Stimulated activated CD4-positive, alpha-beta T cell treated with anti-CD3 and anti-CD28 coated beads, Interleukin-2, amount 100 ng/mL, for 24 hours (primary cell): ENCODE data around the gene MICAL1.
"Not testable (repeated sequence)": the region's sequence is repeated elsewhere in the genome, so short reads cannot be mapped to it uniquely, and the experiment has no call there.

Experiments
- DNase-seq, 2 donors: peaks; one replicate each; pipeline ENCODE4 v3.0.0-alpha.2; 2020

MICAL1 gene

GRCh38 chr6:109474995-109475394 is 19.4 kb upstream of the MICAL1 start:
- no peak for DNase-seq

DNA sequence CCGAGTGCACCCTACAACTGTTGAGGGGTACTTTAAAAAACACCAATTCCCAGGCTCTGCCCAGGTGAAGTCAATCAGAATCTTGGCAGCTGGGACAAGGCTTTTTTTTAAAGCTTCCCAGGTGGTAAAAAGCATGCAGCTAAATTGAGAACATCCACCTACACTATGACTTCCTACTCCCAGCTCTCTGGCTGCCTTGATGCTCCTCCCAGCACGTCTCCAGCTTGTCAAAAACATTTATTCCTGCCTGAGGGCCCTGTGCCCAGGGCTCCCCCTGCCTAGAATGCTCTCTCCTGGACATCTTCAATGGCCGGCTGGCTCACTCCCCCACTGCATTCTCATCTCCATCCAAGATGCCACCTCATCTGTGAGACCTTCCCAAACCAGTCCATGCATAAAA is 17.5 kb upstream of the MICAL1 start:
- DNase-seq = peak in 1 of 2 donors; percentile 13

GRCh38 chr6:109472132-109472995 is 16.8 kb upstream of the MICAL1 start:
- DNase-seq = peak in 1 of 2 donors; percentile 14

DNA sequence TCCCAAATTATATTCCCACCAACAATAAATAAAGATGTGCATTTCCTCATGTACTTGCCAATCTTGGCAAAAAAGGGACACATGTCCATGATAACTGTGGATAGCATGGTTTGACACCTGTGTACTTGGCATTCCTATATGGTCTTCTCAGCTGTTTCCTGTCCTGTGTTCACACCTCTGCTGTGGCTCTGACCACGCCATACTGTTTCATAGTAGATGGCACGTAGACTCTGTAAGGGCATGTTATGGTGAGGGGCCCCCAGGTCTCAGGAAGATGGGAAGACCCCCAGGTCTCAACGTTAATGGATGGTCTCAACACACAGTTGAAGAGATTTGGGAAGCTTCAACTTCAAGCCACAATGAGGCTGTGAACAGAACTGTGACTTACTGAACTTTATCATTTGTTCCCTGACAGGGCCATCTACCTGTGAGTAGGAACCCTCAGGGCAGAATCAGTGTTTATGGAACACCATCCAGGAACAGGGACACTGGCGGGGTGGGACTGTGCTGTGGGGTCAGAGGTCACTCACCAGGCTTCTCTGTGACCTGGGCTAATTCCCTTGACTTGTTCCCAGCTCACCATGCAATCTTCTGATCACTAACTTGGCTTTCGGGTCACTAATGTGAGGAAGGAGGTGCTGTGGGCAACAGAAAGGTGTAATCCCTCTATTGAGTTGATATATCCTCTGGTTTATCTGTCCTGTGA is 15.7 kb upstream of the MICAL1 start:
- DNase-seq = peak in 1 of 2 donors; percentile 6

DNA sequence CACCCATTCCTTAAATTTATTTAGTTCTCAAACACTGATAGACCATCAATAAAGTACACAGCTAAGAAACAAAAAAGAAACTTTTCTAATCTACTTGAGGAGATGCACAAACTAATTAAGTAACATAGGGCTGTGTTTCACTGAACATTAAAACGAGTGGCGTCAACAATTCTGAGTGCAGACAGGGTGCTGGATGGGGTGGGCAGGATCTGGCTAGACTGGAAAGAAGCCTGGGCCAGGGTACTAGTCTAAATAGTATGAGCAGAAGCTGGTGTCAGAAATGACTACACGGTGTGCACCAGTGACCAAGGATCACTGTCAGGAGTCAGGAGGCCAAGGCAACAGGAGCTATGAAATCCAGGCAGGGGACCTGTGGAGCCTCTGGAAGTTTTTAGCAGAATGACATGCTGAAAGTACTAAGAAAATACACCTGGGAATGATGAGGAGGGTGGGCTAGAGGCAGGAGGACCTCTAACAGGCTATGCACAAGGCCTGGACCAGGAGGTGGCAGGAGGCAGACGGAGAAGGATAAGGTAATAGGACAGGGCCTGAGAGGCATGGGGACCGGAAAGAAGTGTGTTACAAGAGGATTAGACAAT is 14.1 kb upstream of the MICAL1 start:
- peak in 1 of 2 donors; percentile 13 for DNase-seq

DNA sequence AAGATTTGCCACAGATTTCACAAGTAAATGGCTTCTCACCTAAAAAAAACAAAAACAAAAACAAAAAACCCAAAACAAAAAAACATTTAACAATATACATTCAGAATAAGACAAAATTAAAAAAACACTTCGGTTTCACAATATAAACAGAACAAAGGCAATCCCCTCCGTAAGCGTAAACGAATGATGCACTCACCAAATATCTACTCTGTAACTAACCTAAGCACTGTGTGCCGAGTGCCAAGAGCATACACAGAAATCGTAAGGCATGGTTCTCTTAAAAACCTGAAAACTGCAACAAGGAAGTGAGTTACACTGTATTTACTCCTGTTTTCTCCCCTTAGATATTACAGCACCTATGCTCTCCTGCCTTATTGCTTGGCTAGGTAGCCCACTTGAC is 12.1 kb upstream of the MICAL1 start:
- peak in 1 of 2 donors; percentile 4 for DNase-seq

DNA sequence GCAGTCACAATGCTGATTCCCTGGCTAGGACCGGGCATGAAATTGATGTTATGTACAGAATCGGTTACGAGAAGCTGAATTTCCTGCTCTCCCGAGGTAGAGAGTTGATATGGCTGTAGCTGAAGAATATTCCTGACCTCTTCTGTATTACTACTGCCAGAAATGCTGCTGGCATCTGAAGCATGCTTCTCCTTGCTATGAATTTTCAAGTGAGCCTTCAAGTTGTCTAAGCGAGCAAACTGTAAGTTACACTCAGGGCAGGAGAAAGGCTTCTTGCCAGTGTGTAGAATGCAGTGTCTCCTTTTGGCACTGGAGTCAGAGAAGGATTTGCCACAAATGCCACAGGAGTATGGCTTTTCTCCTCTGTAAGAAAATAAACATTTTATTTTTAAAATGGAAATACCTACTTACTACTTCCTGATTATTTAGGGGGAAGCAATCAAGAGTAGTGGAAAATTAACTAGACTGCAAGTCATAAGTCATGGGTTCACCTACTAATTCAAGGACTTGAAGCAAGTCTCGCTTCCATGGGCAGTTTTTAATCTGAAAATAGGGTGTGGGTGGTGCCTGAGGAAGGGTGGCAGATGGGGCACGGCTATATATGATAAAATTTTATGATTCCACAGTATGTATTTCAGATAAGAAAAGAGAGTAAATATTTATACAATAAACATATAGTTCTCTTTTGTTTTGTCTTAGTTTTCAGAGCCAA is 10.8 kb upstream of the MICAL1 start:
- no peak for DNase-seq

DNA sequence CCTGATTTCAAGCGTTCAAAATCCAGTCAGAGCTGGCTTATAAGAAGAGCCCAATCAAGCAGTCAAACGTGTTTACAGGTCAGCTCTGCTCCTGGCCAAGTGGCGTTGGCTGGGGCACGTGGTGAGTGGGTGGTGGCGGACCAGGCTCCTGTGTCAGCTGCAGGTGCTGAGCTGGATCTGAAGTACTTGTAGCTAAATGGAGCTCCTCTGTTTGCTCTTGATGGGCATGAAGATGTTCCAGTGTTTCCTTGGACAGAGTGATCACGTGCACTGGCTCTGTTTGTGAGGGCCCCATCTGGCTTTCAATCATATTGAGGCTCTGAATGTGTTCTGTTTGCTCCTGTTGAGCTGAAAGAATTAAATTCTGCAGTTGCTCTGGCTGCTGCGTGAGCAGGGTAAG is 10.2 kb upstream of the MICAL1 start:
- DNase-seq = no peak

DNA sequence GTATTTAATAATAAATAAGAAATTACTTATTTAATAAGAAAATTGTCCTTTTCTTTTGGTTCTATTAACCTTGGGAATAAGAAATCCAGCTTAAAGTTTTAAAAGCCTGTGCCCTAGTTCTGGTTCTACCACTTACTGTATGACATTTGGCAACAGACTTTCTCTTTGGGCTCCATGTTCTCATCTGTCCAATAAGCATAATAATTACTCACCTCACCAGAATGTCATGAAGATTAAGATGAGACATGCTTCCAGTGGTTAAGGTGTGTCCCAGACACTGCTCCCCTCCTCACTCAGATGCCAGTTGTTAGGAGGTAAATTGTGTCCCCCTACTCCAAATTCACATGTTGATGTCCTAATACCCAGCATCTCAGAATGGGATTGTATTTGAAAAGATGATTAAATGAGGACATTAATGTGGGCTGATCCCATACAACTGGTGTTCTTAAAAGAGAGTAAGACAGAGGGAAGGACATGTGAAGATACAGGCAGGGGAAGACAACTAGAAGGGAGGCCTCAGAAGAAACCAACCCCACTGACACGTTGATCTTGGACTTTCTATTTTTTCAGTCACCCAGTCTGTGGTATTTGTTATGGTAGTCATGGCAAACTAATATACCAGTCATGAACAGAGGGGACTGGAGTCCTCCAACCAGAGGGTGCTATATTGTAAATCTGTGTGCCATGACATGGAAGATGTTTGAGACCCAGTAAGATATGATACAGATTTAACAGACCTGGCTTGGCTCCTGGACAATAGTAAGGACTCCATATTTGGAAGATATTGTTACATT is 6.4 kb upstream of the MICAL1 start:
- DNase-seq = no peak

DNA sequence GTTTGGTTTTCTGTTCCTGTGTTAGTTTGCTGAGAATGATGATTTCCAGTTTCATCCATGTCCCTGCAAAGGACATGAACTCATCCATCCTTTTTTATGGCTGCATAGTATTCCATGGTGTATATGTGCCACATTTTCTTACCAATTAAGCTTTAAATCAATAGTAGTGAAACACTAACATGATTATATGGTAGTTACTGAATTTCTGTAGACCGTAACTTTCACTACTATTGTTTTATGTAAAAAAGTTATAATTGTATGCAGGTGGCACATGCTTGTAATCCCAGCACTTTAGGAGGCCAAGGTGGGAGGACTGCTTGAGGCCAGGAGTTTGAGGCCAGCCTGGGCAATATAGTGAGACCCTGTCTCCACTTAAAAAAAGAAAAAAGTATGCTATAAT is 5.6 kb upstream of the MICAL1 start:
- DNase-seq = not testable (repeated sequence)

GRCh38 chr6:109460161-109460829 is 4.7 kb upstream of the MICAL1 start:
- DNase-seq = no peak

- DNase-seq = peak in 1 of 2 donors; percentile 51
Measured at GRCh38 chr6:109458774-109459531, 3.4 kb upstream of the MICAL1 start.

DNA sequence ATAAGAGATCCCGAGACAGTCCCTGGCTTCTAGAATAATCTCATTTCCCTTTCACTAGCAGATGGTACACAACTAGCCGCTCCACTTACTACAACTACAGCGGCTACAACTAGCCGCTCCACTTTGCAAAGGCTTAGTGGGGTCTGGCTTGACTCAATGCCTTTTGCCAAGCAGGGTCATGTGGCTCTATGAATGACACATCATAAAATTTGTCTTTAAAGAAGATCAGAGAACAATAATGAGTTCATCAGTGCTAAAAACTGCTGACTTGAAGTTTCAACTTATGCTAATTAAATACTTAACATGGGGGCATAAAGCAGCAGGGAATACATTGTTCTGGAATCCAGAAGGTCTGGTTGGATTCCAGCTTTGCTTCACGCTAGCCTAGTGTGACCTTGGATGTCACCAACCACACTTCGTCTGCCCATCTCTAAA is 2.0 kb upstream of the MICAL1 start:
- DNase-seq = no peak

GRCh38 chr6:109456710-109457561 is 1.4 kb upstream of the MICAL1 start:
- DNase-seq = no peak

DNA sequence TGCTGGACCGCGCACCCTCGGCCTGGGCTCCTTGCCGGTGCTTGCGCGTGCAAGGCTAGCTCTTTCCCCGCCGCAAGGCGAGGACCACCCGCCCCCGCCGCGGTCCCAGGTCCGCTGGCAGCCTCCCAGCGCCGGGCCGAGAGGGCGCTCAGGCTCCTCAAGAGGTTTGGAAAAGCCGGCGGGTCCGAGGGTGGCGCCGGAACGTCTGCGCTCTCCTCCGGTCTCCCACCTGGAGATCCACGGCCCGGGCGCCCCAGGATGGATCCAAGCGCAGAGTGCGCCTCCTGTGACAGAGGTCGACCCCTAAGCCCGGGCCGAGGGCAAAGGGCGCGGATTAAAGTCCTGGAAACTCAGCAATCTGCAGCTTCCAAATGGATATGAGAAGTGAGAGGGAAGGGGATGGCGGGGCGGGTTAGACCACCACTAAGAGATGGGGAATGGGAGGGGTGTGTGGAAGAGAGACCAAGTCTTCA is 575 bp upstream of the MICAL1 start:
- no peak for DNase-seq

GRCh38 chr6:109454496-109455436 is 806 bp downstream of the MICAL1 start:
- DNase-seq = peak; percentile 62 to 63

- no peak for DNase-seq
Measured at GRCh38 chr6:109453594-109454495, 1.7 kb downstream of the MICAL1 start.
